Right lung (tissue), 5 donors: Measurements from ENCODE around the gene PLCH1. TPM values are rescaled to one million over a fixed set of nuclear protein-coding genes. Genes with fewer than 3 reads are reported as not detected.
"Not testable (repeated sequence)": the region's sequence is repeated elsewhere in the genome, so short reads cannot be mapped to it uniquely, and the experiment has no call there.

Experiments used
- DNase-seq, 2 donors: peaks; one replicate each; pipeline ENCODE4 v3.0.0-alpha.2; 2013
- polyA plus RNA-seq, 5 donors: library from polyadenylated mRNA; unstranded; fragments of 120-200 nt; gene quantifications; one replicate each; pipeline versions ENCODE4 v1.2.1 to v1.2.3, GENCODE V29; 2013; ENCODE audit warnings: inconsistent platforms in 1 of 5, low replicate concordance in 1 of 5; ENCODE audit not compliant: insufficient read length in 5 of 5, insufficient read depth in 1 of 5

Gene PLCH1
- polyA plus RNA-seq, 5 donors: 17.2 to 29.5 (median 23.2) TPM

DNA sequence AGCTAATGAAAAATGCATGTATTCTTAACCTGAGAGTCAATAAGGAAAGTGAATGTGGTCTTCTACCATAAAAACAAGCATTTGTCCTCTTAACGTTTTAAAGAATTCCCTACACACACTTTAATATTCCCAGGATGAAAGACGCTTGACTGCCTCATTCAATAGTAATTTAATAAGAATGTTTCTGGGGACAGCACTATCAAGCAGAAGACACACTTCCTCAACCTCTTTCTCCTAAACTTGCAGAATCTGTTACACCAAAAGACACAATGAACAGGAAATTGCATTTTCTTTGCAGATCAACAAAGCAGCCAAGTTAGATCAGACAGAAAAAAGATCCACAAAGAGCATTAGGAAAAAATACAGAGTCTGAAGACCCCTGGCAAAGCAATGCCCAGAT is 97.7 kb downstream of the PLCH1 start:
- no peak for DNase-seq

DNA sequence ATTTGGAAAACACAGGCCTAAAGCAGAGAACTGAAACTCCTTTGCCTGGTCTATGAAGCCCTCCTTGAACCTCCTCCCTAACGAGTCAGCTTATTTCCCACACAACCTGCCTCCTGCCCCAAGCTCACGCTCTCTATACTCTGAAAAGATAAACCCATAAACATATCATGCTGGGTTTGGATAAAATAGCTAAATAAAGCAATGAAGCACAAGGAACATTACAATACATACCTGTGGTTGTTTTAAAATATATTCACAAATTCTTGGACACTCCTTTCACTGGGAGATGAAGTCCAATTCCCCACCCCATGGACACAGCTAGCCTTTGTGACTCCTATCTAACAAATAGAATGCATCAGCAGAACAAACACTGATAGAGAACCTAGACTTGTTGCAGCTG is 98.2 kb downstream of the PLCH1 start:
- DNase-seq: no peak

DNA sequence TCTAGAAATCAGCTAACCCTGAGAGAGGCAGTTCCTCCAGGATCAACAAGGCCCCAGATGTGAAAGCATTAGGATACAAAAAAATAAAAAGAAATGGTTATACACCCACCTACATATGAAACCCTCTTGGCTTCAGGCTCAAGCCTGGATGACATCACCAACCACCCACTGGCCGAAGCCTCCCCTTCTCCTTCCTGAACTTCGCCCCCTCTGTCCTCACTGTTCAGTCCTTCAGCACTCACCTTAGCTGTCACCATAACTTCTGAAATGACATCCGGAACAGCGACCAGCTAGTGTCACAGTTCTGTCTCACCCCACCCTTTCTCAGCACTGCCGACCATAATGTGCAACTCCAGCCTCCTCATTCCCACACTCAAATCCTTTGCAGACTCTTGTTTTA is 98.7 kb downstream of the PLCH1 start:
- DNase-seq: no peak

DNA sequence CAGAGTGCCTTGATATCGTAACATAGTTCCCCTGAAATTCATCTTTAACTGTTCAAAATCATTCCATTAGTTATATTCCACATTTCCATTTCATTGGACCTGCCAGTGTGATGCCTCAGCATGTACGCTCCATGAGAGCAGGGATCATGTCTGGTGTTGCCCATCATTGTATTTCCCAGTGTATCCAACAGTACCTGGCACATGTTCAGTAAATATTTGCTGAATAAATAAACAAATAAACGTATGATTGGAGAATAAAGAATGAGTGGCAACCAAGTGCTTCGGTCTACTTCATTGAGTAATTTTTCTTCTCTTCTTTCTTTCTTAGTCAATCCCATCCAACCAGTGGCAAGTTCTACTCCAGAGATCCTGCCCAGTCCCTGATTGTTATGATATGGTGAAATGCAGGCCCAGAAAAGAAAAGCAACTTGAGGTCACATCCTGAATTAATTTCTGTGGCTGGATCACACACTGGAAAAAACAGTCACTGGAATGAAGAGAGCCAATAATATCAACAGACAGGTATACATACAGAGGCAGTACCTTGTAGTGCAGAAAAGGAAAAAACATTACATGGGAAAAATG is 101.2 kb downstream of the PLCH1 start:
- DNase-seq: no peak

DNA sequence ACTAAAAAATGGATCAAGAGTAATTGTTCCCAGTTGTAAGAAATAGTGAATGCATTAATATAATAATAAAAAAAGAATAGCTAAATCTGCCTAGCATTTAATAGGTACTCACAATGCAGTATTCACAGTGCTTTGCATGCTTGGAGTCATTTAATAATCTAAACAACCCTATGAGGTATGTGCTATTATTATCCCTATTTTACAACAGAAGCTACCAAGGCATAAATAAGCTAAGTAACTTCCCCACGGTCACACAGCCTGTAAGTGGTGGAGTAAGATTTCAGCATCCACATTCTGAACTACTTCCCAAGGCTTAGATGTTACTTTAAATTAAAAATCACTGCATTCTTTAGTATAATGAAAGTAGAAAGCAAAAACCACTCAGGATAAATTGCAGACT is 102.9 kb downstream of the PLCH1 start:
- no peak for DNase-seq

DNA sequence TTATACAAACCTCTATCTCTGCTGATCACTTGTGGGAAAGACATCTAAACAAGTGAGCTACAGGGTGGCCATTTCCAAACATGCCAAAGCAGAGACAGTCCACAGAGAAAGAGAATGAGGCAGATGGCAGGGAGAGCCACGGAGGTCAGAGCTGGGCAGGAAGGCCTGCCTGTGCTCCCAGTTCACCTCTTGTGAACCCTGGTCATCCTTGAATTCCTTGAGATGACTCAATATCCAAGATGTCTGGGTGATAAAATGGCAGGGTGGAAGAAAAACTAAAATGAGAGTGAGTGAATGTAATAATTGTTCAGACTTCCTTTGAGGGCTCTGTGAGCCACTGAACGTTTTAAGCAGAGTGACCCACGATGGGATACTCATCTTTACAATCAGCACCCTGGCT is 104.8 kb downstream of the PLCH1 start:
- DNase-seq: no peak

DNA sequence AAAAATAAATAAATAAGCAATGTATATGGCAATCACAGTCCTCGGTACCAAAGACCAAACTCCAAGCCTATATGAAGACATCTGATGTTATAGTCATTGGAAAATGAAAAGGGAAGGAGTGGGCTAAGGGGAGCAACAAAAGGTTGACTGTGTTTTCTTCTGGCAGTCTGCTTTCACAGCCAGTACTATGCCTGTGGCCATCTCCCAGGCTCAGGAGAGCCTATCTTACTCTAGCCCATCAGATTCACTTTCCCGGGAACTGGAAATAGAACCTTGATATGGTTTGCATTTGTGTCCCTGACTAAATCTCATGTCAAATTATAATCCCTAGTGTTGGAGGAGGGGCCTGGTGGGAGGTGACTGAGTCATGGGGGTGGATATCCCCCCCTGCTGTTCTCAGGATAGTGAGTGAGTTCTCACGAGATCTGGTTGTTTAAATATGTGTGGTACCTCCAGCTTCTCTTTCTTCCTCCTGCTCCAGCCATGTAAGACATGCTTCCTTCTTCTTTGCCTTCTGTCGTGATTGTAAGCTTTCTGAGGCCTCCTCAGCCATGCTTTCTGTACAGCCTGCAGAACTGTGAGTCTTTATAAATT is 105.3 kb downstream of the PLCH1 start:
- no peak for DNase-seq

DNA sequence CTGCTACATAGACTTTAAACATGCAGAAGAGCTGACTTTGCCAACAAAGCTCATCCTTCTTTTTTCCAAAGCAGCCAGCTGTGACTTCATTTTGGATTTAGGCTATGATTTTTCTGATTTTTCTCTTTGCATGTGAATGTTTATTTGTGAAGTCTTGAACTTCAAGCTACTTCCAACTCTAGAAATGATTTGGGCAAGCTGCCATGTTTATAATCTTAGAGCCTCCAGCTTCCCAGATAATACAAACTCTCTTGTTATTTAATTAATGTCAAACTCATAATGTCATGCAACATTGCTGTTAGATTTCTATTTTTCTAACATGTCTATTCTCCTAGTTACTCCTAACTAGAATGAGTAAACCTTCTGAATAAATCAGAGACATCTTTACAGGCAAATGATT is 106.4 kb downstream of the PLCH1 start:
- DNase-seq: peak; percentile 37 to 51

DNA sequence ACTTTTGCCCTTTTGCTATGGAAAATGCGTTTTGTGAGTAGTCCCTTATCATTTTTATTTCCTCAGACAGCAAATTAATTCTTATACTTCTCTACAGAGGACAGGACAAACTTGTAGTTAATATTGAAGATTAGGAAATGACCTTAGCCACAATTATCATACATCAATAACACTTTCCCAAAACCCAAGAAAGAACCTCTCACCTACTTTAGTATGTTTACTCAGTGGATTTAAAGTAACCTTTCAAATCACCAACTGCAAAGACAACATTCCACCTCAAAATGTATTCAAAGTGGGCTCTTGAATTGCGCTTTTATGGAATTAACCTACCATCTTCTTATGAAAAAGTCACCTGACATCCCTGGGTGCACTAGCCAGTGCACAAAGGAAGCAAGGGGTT is 107.3 kb downstream of the PLCH1 start:
- DNase-seq: no peak

DNA sequence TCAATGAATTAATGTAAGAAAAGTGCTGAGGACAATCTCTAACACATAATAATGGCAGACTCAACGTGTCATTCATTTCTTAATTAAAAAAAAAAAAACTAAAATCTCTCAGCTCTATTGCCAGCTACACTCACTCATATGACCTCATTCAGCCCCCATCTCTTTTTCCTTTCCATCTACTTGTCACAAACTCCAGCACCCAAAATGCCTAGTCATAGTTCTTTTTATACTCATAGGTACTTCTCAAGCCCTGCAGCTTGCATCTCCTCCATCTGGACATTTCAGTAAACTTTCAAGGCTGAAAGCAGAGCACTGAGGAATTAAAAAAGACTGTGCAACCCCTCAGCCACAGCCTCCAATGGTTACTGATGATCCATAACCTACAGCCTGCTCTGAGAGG is 109.8 kb downstream of the PLCH1 start:
- DNase-seq: no peak

DNA sequence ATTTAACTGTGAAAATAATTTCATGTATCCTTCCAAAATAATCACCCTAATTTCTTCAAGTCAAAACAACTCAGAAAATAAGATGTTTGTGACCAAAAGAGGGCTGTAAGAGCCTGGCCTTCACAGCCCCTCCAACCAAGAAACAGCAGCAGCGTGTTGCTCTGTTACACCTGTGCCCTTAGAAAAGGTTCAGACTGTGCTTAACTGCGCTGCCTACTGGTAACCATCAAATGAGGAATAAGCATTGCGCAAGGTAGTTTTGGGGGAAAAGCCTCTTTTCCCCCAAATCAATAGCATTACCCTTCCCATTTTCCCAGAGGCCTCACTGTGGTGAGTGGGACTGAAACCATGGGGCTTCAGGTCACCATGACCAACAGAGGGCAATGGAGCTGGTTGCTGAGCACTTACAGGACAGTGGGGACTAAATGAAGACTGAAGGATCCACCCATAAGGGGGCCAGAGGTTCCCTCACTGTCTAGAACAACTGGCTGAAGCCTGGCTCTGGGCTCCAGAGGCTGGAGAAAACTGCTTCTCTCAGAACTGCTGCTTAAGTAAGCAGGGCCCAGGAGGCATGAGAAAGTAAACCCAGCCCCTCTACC is 110.7 kb downstream of the PLCH1 start:
- no peak for DNase-seq

DNA sequence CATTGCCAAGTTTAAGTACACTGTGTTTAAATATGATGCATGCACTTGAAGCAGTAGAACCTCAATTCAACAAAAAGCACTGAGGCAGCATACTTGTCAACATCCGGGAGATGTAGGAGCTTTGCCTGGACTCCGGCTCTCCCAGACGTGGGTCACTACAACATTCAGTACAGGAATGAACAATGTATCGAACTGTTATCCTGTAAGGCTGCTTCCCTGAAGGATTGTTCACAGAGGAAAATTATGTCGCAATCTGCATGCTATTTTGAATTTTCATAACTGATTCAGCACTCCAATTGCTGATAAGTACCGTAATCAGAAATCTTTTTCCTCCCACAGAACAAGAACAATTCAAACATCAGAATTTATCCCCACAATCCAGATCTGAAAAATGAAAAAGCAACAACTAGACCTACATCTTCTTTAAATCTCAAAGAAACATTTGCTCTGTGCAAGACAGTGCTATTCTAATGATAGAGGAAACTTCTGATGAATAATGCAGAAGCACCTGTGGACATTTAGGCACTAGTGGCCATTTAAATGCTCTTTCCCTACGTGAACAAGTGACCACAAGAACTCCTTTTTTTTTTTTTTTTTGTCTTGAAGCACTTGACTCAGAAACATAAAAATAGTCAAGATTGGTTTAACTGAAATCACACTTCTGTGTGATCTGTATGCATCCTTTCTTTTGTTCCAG is 113.4 kb downstream of the PLCH1 start:
- peak in 1 of 2 donors; percentile 11 for DNase-seq

DNA sequence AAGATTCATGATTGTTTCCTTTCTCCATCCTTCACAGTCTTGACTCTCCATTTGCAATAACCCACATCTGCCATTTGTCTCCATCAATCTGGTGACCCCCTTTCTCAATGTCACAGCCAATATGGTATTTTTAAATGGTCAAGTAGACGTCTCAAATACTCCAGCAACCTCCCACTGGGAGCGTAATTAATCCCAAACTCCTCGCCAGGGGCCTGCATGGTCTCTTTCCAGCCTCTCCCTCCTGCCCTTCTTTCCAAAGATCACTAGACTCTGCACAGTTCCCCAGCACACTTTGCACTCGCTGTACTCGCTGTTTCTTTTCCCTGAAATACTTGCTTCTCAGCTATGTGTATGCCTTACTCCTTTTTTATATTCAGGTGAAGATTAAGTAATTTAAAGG is 115.3 kb downstream of the PLCH1 start:
- DNase-seq: no peak

DNA sequence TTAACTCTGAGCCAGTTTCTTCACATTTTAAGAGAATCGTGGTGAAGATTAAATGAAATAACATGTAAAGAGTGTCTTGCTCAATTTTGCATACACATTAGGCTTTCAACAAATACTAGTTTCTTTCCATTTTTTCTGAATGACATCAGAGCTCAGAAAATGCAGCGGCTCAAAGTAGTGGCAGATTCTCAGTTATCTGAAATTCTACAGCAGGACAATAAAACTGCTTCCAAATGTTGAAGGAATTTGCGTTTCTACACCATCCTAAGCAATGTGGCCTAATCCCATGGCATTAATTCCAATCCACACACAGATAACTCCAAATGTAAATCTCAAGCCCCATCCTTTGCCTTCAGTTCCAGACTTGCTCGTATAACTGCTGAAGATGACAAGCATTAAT is 115.8 kb downstream of the PLCH1 start:
- no peak for DNase-seq

DNA sequence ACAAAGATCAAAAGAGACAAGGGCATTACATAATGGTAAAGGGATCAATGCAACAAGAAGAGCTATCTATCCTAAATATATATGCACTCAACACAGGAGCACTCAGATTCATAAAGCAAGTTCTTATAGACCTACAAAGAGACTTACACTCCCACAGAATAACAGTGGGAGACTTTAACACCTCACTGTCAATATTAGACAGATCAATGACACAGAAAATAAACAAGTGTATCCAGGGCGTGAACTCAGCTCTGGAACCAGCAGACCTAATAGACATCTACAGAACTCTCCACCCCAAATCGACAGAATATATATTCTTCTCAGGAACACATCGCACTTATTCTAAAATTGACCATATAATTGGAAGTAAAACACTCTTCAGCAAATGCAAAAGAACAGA is 122.2 kb downstream of the PLCH1 start:
- not testable (repeated sequence) for DNase-seq

DNA sequence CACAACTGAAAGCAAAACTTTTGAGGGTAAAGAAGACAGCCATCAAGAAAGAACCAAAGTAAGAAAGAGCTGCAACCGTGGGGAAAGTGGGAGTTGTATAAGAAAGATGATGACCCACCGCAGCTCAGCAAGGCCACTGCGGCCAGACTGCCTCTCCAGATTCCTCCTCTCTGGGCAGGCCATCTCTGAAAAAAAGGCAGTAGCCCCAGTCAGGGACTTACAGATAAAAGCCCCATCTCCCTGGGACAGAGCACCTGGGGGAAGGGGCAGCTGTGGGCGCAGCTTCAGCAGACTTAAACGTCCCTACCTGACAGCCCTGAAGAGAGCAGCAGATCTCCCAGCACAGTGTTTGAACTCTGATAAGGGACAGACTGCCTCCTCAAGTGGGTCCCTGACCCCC is 124.3 kb downstream of the PLCH1 start:
- DNase-seq: not testable (repeated sequence)

DNA sequence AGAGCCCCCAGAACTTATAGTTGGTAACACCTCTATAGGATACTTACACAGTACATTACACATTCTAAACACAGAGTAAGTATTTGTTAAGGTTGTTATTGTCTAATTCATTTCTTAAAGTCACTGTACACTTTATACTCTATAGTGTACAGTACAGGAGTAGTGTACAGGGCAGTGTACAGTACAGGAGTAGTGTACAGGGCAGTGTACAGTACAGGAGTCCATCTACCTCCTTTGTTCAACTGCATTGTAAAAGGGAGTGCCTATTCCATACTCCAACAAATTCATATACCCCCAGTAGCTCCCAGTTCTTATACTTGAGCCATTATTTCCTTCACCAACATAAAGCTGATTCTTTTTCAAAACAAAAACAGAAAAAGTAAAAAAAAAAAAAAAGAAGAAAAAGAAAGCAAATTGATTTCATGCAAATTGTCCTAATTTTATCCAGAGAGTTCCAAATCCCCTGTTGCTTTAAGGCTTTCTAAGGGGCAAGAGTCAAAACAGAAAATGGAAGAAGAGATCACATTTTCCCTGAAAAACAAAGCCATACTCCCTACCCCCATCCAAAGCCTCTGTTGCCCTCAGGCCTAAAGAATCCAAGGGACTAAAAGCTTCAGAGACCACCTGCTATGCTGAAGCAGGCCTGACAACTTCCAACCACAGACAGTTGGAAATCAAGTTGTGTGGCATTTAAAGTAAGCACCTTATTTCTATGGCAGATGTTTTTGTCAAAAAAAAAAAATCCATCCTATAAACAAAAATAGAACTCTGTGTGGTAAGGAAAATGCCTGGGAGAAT is 125.6 kb downstream of the PLCH1 start:
- DNase-seq: no peak

DNA sequence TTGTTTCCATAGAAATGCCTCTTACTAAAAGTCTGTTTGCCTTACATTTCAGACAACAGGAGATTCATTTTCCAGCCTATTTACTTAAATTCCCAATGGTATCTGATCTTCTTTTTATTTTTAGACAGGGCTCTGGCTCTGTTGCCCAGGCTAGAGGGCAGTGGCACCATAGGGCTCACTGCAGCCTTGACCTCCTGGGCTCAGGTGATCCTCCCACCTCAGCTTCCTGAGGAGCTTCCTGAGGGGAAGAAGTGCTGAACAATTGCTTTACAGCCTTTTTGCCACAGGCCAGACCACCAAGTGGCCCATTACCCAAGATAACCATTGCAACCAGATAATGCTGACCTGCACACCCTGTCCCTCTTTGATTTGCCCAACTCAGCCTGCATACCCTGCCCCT is 126.3 kb downstream of the PLCH1 start:
- DNase-seq: no peak

DNA sequence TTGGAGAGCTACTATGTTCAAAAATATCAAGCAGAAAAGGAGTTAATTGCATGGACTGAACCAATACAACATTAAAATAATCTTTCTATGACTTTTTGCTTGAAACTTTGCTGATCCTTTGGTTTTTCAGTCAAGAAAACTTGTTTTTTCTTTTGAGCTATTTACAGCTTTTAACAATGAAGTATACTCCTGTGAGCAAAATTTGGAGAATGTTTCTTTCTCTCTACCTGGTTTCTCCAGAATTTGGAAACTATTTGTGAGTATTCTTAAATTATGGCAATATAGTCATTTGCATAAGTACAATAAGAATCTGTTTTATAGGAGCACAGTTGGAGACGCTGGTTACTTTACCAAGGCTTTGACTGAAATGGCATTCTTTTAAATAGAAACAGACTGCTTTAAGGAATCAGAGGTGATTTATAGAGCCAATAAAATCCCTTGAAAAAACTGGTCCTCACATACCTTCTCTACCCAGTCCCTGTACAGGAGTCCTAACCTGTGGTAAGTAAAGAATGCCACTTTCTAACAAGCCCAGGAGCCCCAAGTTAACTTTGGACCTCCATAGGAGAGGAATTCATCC is 127.4 kb downstream of the PLCH1 start:
- DNase-seq: no peak

DNA sequence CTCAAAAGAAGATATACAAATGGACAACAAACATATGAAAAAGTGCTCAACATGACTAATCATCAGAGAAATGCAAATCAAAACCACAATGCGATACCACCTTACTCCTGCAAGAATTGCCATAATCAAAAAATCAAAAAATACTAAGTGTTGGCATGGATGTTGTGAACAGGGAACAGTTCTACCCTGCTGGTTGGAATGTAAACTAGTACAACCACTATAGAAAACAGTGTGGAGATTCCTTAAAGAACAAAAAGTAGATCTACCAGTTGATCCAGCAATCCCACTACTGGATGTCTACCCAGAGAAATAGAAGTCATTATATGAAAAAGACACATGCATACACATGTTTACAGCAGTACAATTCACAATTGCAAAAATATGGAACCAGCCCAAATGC is 129.7 kb downstream of the PLCH1 start:
- not testable (repeated sequence) for DNase-seq

DNA sequence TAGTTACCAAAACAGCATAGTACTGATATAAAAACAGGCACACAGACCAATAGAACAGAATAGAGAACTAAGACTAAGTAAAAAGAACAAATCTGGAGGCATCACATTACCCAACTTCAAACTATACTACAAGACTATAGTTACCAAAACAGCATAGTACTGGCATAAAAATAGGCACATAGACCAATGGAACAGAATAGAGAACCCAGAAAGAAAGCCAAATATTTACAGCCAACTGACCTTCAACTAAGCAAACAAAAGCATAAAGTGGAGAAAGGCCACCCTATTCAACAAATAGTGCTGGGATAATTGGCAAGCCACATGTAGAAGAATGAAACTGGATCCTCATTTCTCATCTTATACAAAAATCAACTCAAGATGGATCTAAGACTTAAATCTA is 130.5 kb downstream of the PLCH1 start:
- DNase-seq: not testable (repeated sequence)

DNA sequence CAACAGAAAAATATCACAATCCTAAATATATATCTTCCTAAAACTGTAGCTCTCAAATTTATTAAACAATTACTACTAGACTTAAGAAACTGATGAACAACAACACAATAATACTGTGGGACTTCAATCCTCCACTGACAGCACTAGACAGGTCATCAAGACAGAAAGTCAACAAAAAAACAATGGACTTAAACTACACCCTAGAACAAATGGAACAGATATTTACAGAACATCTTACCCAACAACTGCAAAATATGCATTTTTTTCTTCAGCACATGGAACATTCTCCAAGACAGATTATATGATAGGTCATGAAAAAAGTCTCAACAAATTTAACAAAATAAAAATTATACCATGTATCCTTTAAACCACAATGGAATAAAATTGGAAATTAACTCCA is 133.4 kb downstream of the PLCH1 start:
- DNase-seq: no peak
